ENCODE results near the gene AR.

Gene AR

GRCh38 chrX:67693928-67694327, 150.1 kb downstream of the AR start:
- intact Hi-C loops (cut with DNase I; ENCODE audit: low total_unique reads): no loop called here
- no peaks in the 10 kb centered on the region for H3K27me3 ChIP-seq
- no peak for TF ChIP-seq CTCF (IDR thresholded peaks at IDR 0.05)
- no peak overlapping the region for H3K4me3 ChIP-seq
- H3K4me1 ChIP-seq: peaks cover 0 to 10% (median 0%) of the 10 kb centered on the region in 4 donors
- H3K9me3 ChIP-seq: no peaks in the 10 kb centered on the region
- no peaks in the 10 kb centered on the region for H3K36me3 ChIP-seq
- no peak for DNase-seq
- H3K27ac ChIP-seq: no peak overlapping the region

DNA sequence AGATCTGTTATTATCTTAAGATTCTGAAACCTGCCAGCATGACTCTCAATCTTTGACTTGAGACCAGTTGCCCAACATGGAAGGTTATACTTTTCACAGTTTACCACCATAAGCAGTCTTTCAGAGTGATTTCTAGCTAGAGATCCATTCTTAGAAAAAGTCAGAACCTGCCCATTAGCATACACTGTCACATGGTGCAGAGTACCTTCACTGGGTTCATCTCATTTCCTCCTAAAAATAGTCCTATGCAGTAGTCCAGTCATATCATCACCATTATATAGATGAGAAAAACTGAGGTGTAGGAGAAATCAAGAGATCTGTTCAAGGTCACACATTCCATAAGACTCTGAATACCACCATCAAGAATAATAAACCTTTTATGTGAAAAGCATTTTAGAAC, 153.6 kb downstream of the AR start:
- H3K27ac ChIP-seq: no peak overlapping the region
- intact Hi-C loops (cut with DNase I; ENCODE audit: low total_unique reads): no loop called here
- H3K4me3 ChIP-seq: no peak overlapping the region
- no peaks in the 10 kb centered on the region for H3K9me3 ChIP-seq
- no peaks in the 10 kb centered on the region for H3K36me3 ChIP-seq
- no peak for TF ChIP-seq CTCF (IDR thresholded peaks at IDR 0.05)
- no peak for DNase-seq
- peaks cover 0 to 10% (median 0%) of the 10 kb centered on the region in 4 donors for H3K4me1 ChIP-seq
- H3K27me3 ChIP-seq: no peaks in the 10 kb centered on the region

GRCh38 chrX:67700602-67701001, 156.8 kb downstream of the AR start:
- Histone ChIP-seq H3K4me1 (peaks cover 0 to 8% (median 0%) of the 10 kb centered on the region in 4 donors), H3K27ac (no peak overlapping the region), H3K4me3 (no peak overlapping the region), H3K27me3 (no peaks in the 10 kb centered on the region), H3K36me3 (no peaks in the 10 kb centered on the region), H3K9me3 (no peaks in the 10 kb centered on the region)
- no peak for TF ChIP-seq CTCF (IDR thresholded peaks at IDR 0.05)
- DNase-seq: no peak
- intact Hi-C loops (cut with DNase I; ENCODE audit: low total_unique reads): no loop called here

DNA sequence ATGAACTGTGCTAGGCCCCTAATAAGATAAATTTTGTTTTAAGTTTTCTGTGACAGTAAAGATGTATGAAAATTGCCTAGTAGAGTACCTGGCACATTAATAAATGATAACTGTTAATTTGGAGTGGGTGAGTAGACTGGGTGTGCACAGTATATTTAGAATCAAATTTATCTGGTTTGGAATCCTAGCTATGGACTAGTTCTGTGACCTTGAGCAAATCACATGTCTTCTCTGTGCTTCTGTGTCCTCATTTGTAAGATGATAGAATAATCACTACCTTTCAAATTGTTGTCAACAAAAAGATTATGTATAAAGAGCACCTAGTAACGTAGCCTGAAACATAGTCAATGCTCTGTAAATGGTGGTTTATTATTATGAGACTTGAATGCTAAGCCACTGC, 170.2 kb downstream of the AR start:
- intact Hi-C loops (cut with DNase I; ENCODE audit: low total_unique reads): no loop called here
- Histone ChIP-seq H3K36me3 (peaks cover 0 to 14% (median 0%) of the 10 kb centered on the region in 3 donors), H3K9me3 (peaks cover 0 to 6% (median 5%) of the 10 kb centered on the region in 3 donors), H3K4me1 (peaks cover 0 to 7% (median 0%) of the 10 kb centered on the region in 4 donors), H3K27me3 (no peaks in the 10 kb centered on the region), H3K27ac (no peak overlapping the region), H3K4me3 (no peak overlapping the region)
- no peak for TF ChIP-seq CTCF (IDR thresholded peaks at IDR 0.05)
- no peak for DNase-seq

DNA sequence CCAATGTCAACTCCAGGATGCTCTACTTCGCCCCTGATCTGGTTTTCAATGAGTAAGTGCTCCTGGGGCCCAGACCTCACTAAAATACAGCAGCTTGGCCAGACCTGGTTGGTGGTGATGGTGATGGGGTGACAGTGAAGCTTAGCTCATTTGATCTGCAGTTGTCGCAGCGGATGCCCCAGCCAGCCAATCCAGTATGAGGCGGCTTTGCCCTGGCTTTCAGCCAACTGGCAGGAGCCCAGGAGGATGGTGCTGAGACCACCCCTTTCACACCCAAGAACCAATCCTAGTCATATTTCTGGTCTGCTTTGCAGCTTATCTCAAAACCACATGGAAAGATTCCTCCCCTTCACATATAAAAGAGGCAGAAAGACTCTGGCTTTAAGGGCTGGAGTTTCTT, 173.8 kb downstream of the AR start:
- no peak for DNase-seq
- H3K27me3 ChIP-seq: no peaks in the 10 kb centered on the region
- no peak for TF ChIP-seq CTCF (IDR thresholded peaks at IDR 0.05)
- peaks cover 0 to 11% (median 0%) of the 10 kb centered on the region in 4 donors for H3K4me1 ChIP-seq
- intact Hi-C loops (cut with DNase I; ENCODE audit: low total_unique reads): no loop called here
- H3K27ac ChIP-seq: no peak overlapping the region
- H3K36me3 ChIP-seq: peaks cover 0 to 5% (median 0%) of the 10 kb centered on the region in 3 donors
- no peaks in the 10 kb centered on the region for H3K9me3 ChIP-seq
- no peak overlapping the region for H3K4me3 ChIP-seq

- Histone ChIP-seq H3K4me1 (peaks cover 0 to 11% (median 0%) of the 10 kb centered on the region in 4 donors), H3K36me3 (peaks cover 0 to 5% (median 0%) of the 10 kb centered on the region in 3 donors), H3K4me3 (no peak overlapping the region), H3K27me3 (no peaks in the 10 kb centered on the region), H3K9me3 (no peaks in the 10 kb centered on the region), H3K27ac (no peak overlapping the region)
- no peak for TF ChIP-seq CTCF (IDR thresholded peaks at IDR 0.05)
- intact Hi-C loops (cut with DNase I; ENCODE audit: low total_unique reads): no loop called here
- no peak for DNase-seq
These were observed 175.1 kb downstream of the AR start for GRCh38 chrX:67718926-67719325.

All from tibial artery (tissue), 4 donors.